ENCODE results near the gene OR4D9.

The OR4D9 gene

GRCh38 chr11:59550842-59551658, 39.7 kb downstream of the OR4D9 start:
- peak; percentile 55 to 74 for DNase-seq (ENCODE audit: low read depth in 2 of 2)

- DNase-seq (ENCODE audit: low read depth in 2 of 2): no peak
Observed at GRCh38 chr11:59551659-59552521, 40.6 kb downstream of the OR4D9 start.

- no peak for DNase-seq (ENCODE audit: low read depth in 2 of 2)
Observed at GRCh38 chr11:59552844-59553243, 41.5 kb downstream of the OR4D9 start.

GRCh38 chr11:59553323-59553722, 42.0 kb downstream of the OR4D9 start:
- no peak for DNase-seq (ENCODE audit: low read depth in 2 of 2)

GRCh38 chr11:59555601-59556114, 44.3 kb downstream of the OR4D9 start:
- no peak for DNase-seq (ENCODE audit: low read depth in 2 of 2)

GRCh38 chr11:59556115-59556916, 45.0 kb downstream of the OR4D9 start:
- peak; percentile 50 to 75 for DNase-seq (ENCODE audit: low read depth in 2 of 2)

GRCh38 chr11:59556917-59557348, 45.6 kb downstream of the OR4D9 start:
- no peak for DNase-seq (ENCODE audit: low read depth in 2 of 2)

GRCh38 chr11:59558270-59558643, 46.9 kb downstream of the OR4D9 start:
- no peak for DNase-seq (ENCODE audit: low read depth in 2 of 2)

- no peak for DNase-seq (ENCODE audit: low read depth in 2 of 2)
Observed at GRCh38 chr11:59559886-59560285, 48.5 kb downstream of the OR4D9 start.

- peak; percentile 20 to 57 for DNase-seq (ENCODE audit: low read depth in 2 of 2)
Observed at GRCh38 chr11:59560290-59560701, 49.0 kb downstream of the OR4D9 start.

GRCh38 chr11:59560702-59561473, 49.5 kb downstream of the OR4D9 start:
- DNase-seq (ENCODE audit: low read depth in 2 of 2): peak; percentile 70 to 80

GRCh38 chr11:59562292-59562691, 51.0 kb downstream of the OR4D9 start:
- DNase-seq (ENCODE audit: low read depth in 2 of 2): no peak
